GM23248 (cell line): Measurements from ENCODE around the gene CMSS1. TPM values are rescaled to one million over a fixed set of nuclear protein-coding genes. Genes with fewer than 3 reads are reported as not detected.
"Not testable (repeated sequence)": the region's sequence is repeated elsewhere in the genome, so short reads cannot be mapped to it uniquely, and the experiment has no call there.

ENCODE experiments used
- DNase-seq: peaks from one replicate; pipeline ENCODE4 v3.0.0-alpha.2; 2015
- H2AFZ ChIP-seq: fragments of 200-600 bp; sonication (generic); 2 replicates; pipeline ENCODE4 v1.6.1; 2016; ENCODE audit warnings: antibody characterized with exemption
- H3F3A ChIP-seq: fragments of 200-600 bp; sonication (generic); 2 replicates; pipeline ENCODE4 v1.6.1; 2016; ENCODE audit warnings: mild to moderate bottlenecking, antibody characterized with exemption, mixed run types; ENCODE audit not compliant: insufficient read depth
- H3K27ac ChIP-seq: fragments of 200-600 bp; sonication (generic); 2 replicates; pipeline ENCODE4 v1.5.1; 2016; ENCODE audit warnings: mild to moderate bottlenecking
- H3K27me3 ChIP-seq: fragments of 200-600 bp; sonication (generic); replicated peaks from 2 replicates; pipeline ENCODE4 v1.6.1; 2016; ENCODE audit warnings: mild to moderate bottlenecking; ENCODE audit not compliant: insufficient read depth
- H3K36me3 ChIP-seq: fragments of 200-600 bp; sonication (generic); 2 replicates; pipeline ENCODE4 v1.6.1; 2016; ENCODE audit warnings: low read depth, mild to moderate bottlenecking
- H3K4me1 ChIP-seq: fragments of 200-600 bp; sonication (generic); 2 replicates; pipeline ENCODE4 v1.6.1; 2016; ENCODE audit warnings: mild to moderate bottlenecking; ENCODE audit not compliant: insufficient read depth
- H3K4me2 ChIP-seq: fragments of 200-600 bp; sonication (generic); one replicate; pipeline ENCODE4 v1.6.1; 2016; ENCODE audit warnings: mild to moderate bottlenecking; ENCODE audit not compliant: unreplicated experiment
- H3K4me3 ChIP-seq: fragments of 200-600 bp; sonication (generic); 2 replicates; pipeline ENCODE4 v1.5.1; 2016; ENCODE audit warnings: mild to moderate bottlenecking
- H3K79me2 ChIP-seq: fragments of 200-600 bp; sonication (generic); 2 replicates; pipeline ENCODE4 v1.6.1; 2016; ENCODE audit warnings: mild to moderate bottlenecking; ENCODE audit not compliant: insufficient read depth
- H3K9ac ChIP-seq: fragments of 200-600 bp; sonication (generic); 2 replicates; pipeline ENCODE4 v1.6.1; 2016; ENCODE audit warnings: mild to moderate bottlenecking
- H3K9me2 ChIP-seq: fragments of 200-600 bp; sonication (generic); 2 replicates; pipeline ENCODE4 v1.6.1; 2016; ENCODE audit warnings: mixed run types, mild to moderate bottlenecking, moderate library complexity; ENCODE audit not compliant: insufficient read depth
- H3K9me3 ChIP-seq: fragments of 200-600 bp; sonication (generic); one replicate; pipeline ENCODE4 v1.6.1; 2017; ENCODE audit warnings: low read depth
- H4K20me1 ChIP-seq: fragments of 200-600 bp; sonication (generic); 2 replicates; pipeline ENCODE4 v1.6.0; 2016; ENCODE audit not compliant: insufficient read depth
- EZH2 ChIP-seq: fragments of 200-600 bp; sonication (generic); IDR thresholded peaks from 2 replicates; pipeline ENCODE4 v1.6.1; 2018; ENCODE audit warnings: antibody characterized with exemption, mild to moderate bottlenecking; ENCODE audit not compliant: insufficient read depth, poor library complexity, severe bottlenecking
- EZH2phosphoT487 ChIP-seq: fragments of 200-600 bp; sonication (generic); IDR thresholded peaks from 2 replicates; pipeline ENCODE4 v1.6.1; 2018; ENCODE audit warnings: antibody characterized with exemption, moderate library complexity, mild to moderate bottlenecking, low read depth; ENCODE audit not compliant: insufficient read depth
- WGBS, 2 experiments: methylation state at CpG; one replicate each; pipeline ENCODE4 v1.1.6; 2015 to 2017; ENCODE audit warnings: low lambda C conversion rate in 2 of 2, low coverage in 1 of 2; ENCODE audit errors: missing lambda C conversion rate in 2 of 2; 5-methylcytosine and 5-hydroxymethylcytosine counted together
- in situ Hi-C: fragments of 300-500 bp; cut with MboI; formaldehyde crosslinking; loops from 2 replicates; pipeline ENCODE4 v1.15.0; 2020
- polyA plus RNA-seq: library from polyadenylated mRNA; unstranded; fragments of >200 nt; fragmentation: Nextera tagmentation; extraction: Ambion mirVana; gene quantifications from 2 replicates; pipeline ENCODE4 v1.2.1, GENCODE V29; 2016
- total RNA-seq: library from RNA; depleted of rRNA; stranded (reverse); fragments of >200 nt; shearing (Covaris generic); gene quantifications from 2 replicates; pipeline ENCODE4 v1.2.3, GENCODE V29; 2014

CMSS1 gene
- total and polyA plus RNA-seq, 2 experiments from 2014 or later = 17.2 to 26.6 TPM

- H2AFZ ChIP-seq = no peak overlapping the region
- TF ChIP-seq EZH2 = no peak
- no peak for TF ChIP-seq EZH2phosphoT487
- in situ Hi-C loops = loop anchor here (5.0 to 10.0 kb wide), 2 partner anchors 410 to 747 kb away; no protein-coding TSS in a partner anchor
Measured at GRCh38 chr3:99837715-99838114, 20.1 kb downstream of the CMSS1 start.

GRCh38 chr3:99838755-99839154 lies 21.1 kb downstream of the CMSS1 start:
- in situ Hi-C loops = loop anchor here (5.0 to 10.0 kb wide), 2 partner anchors 409 to 746 kb away; no protein-coding TSS in a partner anchor
- no peaks in the 10 kb centered on the region for H3K27me3 ChIP-seq
- H3K36me3 ChIP-seq = no peaks in the 10 kb centered on the region
- no peak overlapping the region for H3K4me3 ChIP-seq
- no peaks in the 10 kb centered on the region for H4K20me1 ChIP-seq
- H2AFZ ChIP-seq = no peak overlapping the region
- no peak overlapping the region for H3K4me2 ChIP-seq
- H3K9me2 ChIP-seq = no peaks in the 10 kb centered on the region
- H3K9me3 ChIP-seq = no peaks in the 10 kb centered on the region
- peaks cover 25% of the 10 kb centered on the region for H3K79me2 ChIP-seq
- peaks cover 4% of the 10 kb centered on the region; the same call in 1 of the 2 replicates for H3F3A ChIP-seq
- peaks cover 5% of the 10 kb centered on the region for H3K4me1 ChIP-seq
- no peak overlapping the region for H3K27ac ChIP-seq
- no peak overlapping the region for H3K9ac ChIP-seq
- TF ChIP-seq EZH2phosphoT487 (no peak), EZH2 (no peak)
- DNase-seq = no peak

More at GRCh38 chr3:99837715-99838114, 20.1 kb downstream of the CMSS1 start:
- peaks cover 10% of the 10 kb centered on the region; the same call in 1 of the 2 replicates for H3F3A ChIP-seq
- peaks cover 25% of the 10 kb centered on the region for H3K79me2 ChIP-seq
- H4K20me1 ChIP-seq = no peaks in the 10 kb centered on the region
- 100% methylated on average over 1 of the region's 1 CpG for WGBS, 2 experiments
- H3K36me3 ChIP-seq = no peaks in the 10 kb centered on the region
- H3K9me3 ChIP-seq = no peaks in the 10 kb centered on the region
- peaks cover 9% of the 10 kb centered on the region; the same call in 1 of the 2 replicates for H3K4me1 ChIP-seq
- no peak overlapping the region for H3K4me3 ChIP-seq
- no peaks in the 10 kb centered on the region for H3K27me3 ChIP-seq
- no peak overlapping the region for H3K4me2 ChIP-seq
- H3K9me2 ChIP-seq = no peaks in the 10 kb centered on the region
- no peak for DNase-seq
- H3K27ac ChIP-seq = no peak overlapping the region
- H3K9ac ChIP-seq = no peak overlapping the region

GRCh38 chr3:99839613-99840012 lies 22.0 kb downstream of the CMSS1 start:
- H3K27me3 ChIP-seq = no peaks in the 10 kb centered on the region
- peaks cover 12% of the 10 kb centered on the region for H3F3A ChIP-seq
- H3K79me2 ChIP-seq = peaks cover 19% of the 10 kb centered on the region
- no peak overlapping the region for H2AFZ ChIP-seq
- no peak overlapping the region for H3K4me2 ChIP-seq
- no peak overlapping the region for H3K9ac ChIP-seq
- H3K9me2 ChIP-seq = no peaks in the 10 kb centered on the region
- DNase-seq = no peak
- H3K4me3 ChIP-seq = no peak overlapping the region
- H4K20me1 ChIP-seq = no peaks in the 10 kb centered on the region
- peaks cover 13% of the 10 kb centered on the region for H3K4me1 ChIP-seq
- no peaks in the 10 kb centered on the region for H3K36me3 ChIP-seq
- H3K9me3 ChIP-seq = no peaks in the 10 kb centered on the region
- no peak overlapping the region for H3K27ac ChIP-seq
- 91 to 96% methylated on average over 1 of the region's 1 CpG for WGBS, 2 experiments
- in situ Hi-C loops = loop anchor here (5.0 to 10.0 kb wide), 2 partner anchors 408 to 745 kb away; no protein-coding TSS in a partner anchor
- TF ChIP-seq EZH2 (no peak), EZH2phosphoT487 (no peak)

GRCh38 chr3:99841949-99842348 lies 24.3 kb downstream of the CMSS1 start:
- peaks cover 13% of the 10 kb centered on the region for H3K79me2 ChIP-seq
- H3K36me3 ChIP-seq, H3K4me2 ChIP-seq, H3K9ac ChIP-seq, H3K27me3 ChIP-seq, H2AFZ ChIP-seq, H3K9me3 ChIP-seq, H4K20me1 ChIP-seq, DNase-seq, H3K4me3 ChIP-seq, in situ Hi-C loops, H3K9me2 ChIP-seq, H3K27ac ChIP-seq: not testable (repeated sequence)
- peaks cover 34% of the 10 kb centered on the region for H3F3A ChIP-seq
- H3K4me1 ChIP-seq = peaks cover 35% of the 10 kb centered on the region
- WGBS, 2 experiments = 97 to 99% methylated on average over 4 of the region's 4 CpGs
